GM21529 (cell line): ENCODE measurements around the gene ZFP69.
"Not testable (repeated sequence)": the region's sequence is repeated elsewhere in the genome, so short reads cannot be mapped to it uniquely, and the experiment has no call there.

Experiments
- ATAC-seq: cut with Tn5 transposase; IDR thresholded peaks from one replicate; pipeline ENCODE4 v1.9.1; 2021; ENCODE audit not compliant: unreplicated experiment

Gene ZFP69

DNA sequence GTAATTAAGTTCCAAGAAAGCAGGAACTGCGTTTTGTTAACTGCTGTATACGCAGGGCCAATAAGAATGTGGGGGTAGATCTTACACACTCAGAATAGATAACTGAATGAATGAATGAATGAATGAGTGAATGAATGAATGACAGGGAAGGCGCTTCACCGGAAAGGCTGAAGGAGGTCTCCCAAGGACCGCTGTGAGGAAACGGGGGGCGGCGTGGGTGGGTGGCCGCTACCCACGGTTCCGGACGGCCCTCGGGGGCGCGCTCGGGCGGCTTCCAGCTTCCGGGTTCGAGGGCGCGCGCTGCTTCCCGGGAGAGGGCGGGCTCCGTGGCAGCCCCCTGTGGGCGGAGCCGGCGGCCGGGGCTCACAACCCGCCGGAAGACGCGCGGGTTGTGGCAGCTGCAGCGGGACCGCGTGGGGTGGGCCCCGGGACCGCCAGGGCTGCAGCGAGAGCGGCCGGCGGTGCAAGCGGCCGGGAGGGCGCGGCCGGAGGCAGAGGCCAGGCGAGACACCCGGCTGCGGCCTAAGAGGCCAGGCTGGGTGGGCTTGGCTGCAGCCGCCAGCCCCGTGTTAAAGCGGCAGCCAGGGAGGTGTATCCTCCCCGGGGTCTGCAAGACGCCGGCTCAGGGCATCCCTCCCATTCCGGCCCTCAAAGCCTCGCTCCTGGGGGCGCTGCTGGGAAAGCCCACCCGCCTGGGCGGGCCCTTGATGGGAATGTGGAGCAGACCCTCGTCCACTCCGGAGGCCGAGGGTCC lies at the start of gene ZFP69:
ZFP69 (plus strand) TSS at position 367 of the 754 bp plus-strand sequence. CDS start 2,072 bp downstream, outside the sequence.
- ATAC-seq, result peak; percentile 73

DNA sequence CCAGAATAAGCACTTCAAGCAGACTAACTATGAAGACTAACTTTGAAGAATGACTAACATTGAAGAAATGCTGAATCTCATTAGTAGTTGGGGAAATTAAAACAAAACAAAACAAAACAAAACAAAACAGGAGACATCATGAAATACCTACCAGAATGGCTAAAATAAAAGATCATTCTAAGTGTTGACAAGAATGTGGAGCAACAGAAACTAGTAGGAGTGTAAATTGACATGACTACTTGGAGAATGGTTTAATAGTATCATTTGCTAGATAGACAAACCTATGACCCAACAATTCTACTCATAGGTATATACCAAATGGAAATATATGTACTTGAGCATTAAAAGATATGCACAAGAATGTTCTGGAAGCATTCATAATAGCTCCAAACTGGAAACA lies 45.7 kb upstream of the ZFP69 start:
- no peak for ATAC-seq

- no peak for ATAC-seq
Measured at GRCh38 chr1:40432644-40433390, 44.3 kb upstream of the ZFP69 start.

DNA sequence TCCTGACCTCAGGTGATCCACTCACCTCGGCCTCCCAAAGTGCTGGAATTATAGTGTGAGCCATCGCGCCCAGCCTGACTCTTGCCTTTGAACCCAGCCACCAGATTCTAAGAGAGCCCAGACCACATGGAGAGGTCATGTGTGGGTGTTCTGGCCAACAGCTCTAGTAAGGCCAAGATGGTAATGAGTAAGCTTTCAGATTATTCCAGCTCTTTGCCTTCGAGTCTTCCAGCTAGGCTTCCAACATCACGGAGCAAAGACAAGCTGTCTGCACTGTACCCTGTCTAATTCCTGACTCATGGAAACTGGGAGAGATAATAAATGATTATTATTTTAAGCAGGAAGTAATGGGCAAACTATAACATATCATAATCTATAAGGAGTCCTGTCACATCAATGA lies 41.6 kb upstream of the ZFP69 start:
- no peak for ATAC-seq

DNA sequence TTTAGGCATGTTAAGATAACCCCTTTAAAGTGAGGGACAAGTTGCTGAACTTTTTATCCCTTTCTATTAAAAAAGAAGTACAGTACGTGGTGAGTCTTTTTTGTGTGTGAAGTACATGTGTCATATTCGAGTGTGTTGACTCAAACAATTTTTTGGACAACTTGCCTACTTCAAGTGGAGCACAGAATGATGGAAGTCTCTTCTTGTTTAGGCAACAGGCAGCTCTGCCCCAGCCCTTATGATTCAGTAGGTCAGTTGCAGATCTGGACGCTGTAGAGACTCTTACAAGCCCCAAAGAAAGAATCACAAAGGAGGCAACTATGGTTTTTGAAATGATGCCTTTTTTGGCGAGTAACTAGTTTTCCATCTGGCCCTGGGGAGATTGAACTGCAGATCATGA lies 41.2 kb upstream of the ZFP69 start:
- ATAC-seq, result no peak

GRCh38 chr1:40438391-40439015 lies 38.6 kb upstream of the ZFP69 start:
- ATAC-seq, result no peak

DNA sequence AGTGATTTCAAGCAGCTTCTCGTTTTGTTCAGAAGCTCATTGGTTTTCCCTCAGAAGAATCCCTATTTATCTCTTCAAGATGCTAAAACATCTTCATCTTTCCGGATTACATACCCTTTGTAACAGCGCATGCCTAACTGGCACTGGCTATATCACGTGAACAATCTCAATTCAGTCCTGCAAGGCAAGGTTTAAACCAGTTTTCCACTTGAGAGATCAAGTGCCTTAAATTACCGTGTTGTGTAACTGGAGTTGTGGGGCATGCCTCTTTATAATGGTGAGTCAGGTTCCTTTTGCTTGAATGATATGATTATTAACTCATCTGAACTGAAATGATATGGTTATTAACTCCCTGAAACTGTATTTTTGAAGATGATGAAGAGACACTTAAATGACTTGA lies 37.8 kb upstream of the ZFP69 start:
- ATAC-seq, result no peak

DNA sequence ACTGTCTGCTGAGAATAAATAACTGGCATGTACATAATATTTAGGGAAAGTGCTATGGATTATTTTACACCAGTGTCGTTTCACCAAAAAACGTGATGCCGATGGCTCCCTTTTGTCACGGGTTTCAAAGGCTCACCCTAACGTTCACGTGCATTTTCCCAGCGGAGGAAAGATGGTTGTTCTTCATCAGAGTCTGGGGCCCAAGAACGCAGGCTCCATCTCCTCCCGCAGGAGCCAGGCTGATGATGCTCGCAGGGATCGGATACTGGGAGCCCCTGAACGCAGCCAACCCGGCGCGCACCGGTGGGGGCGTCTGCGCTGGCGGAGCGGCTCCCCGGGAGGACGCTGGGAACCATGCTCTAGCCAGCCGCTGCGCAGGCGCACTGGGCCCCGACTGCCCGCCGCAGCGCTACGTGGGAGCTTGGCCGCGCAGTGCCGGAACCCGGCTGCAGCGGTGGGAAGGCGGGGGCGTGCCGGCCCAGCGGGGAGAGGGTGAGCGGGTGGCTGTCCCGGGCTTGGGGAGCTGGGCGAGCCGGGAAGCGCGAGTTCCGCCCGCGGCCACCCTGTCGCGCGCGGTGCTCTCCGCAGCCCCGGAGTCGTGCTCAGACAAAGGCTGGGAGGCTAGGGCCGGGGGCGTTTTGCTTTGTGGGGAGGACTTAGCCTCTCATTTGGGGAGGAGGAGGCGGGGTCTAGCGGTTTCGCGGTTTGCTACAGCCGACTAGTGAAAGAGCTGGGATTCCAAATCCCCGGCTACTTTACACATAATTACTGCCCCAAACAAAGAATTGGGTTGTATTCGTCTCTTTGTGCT lies 27.2 kb upstream of the ZFP69 start, which contains the start of gene ZFP69B:
ZFP69B (plus strand) TSS at position 793 of the 811 bp plus-strand sequence. CDS start 486 bp downstream, outside the sequence.
- peak; percentile 78 for ATAC-seq

DNA sequence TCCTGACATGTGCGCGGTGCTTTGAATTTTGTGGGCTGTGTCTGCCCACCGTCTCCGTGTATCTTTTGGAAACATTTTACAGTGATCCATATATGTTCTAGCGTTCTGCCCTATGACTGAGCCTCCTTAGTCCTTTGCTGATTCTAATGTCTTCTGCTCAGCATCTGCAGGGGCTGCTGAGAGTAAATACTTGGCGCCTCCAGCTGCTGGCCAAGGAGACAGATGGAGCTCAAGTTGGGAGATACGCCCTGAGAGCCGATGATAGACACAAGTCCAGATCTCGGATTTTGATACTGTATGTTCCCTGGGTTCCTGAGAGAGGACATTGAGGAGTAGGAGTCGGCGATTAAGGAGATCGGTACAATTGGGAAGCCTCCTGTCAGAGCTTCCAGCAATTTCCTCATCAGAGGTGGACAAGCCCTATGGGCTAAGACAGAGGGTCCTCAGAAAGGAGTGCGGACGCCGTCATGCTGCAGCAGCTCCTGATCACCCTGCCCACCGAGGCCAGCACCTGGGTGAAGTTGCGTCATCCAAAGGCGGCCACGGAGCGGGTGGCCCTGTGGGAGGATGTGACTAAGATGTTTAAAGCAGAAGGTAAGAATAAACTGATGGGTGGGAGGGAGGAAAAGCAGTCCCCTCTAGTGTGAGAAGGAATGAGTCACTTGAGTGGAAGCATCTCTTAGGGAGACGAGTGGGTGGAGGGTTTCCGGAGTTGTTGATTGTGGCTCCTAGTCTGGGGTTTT lies 26.4 kb upstream of the ZFP69 start:
- peak; percentile 44 for ATAC-seq

- no peak for ATAC-seq
Measured at GRCh38 chr1:40451238-40451585, 25.9 kb upstream of the ZFP69 start.

DNA sequence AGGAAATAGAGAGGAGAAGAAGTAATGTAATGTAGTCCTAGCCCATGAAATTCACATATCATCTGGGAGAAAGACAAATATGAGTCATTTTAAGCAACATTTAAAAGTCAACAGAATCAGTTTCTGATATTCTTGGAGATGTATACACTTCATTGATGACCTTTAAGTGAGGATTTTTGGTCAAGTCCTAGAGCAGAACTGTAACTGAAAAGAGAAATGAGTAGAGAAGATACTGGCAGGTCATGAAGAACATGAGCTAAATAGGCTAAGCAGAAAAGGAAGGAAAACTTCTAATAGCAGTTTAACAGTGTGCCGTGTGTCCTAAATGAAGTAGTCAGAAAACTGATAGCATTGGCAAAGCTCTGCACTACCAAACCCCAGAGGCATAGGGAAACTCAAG lies 22.2 kb upstream of the ZFP69 start:
- no peak for ATAC-seq

DNA sequence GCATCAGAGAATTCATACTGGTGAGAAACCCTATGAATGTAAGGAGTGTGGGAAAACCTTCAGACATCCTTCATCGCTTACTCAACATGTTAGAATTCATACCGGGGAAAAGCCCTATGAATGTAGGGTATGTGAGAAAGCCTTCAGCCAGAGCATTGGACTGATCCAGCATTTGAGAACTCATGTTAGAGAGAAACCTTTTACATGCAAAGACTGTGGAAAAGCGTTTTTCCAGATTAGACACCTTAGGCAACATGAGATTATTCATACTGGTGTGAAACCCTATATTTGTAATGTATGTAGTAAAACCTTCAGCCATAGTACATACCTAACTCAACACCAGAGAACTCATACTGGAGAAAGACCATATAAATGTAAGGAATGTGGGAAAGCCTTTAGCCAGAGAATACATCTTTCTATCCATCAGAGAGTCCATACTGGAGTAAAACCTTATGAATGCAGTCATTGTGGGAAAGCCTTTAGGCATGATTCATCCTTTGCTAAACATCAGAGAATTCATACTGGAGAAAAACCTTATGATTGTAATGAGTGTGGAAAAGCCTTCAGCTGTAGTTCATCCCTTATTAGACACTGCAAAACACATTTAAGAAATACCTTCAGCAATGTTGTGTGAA lies 14.0 kb upstream of the ZFP69 start:
- no peak for ATAC-seq

DNA sequence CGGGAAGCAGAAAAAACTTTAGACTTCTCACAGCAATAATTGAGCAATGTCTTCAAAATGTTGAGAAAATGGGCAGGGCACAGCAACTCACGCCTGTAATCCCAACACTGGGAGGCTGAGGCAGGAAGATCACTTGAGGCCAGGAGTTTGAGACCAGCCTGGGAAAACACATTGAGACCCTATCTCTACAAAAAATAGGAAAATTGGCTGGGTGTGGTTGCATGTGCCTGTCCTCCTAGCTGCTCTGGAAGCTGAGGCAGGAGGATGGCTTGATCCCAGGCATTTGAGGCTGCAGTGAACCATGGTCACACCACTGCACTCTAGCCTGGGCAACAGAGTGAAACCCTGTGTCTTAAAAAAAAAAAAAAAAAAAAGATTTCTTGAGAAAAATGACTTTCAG lies 7.8 kb upstream of the ZFP69 start:
- no peak for ATAC-seq

DNA sequence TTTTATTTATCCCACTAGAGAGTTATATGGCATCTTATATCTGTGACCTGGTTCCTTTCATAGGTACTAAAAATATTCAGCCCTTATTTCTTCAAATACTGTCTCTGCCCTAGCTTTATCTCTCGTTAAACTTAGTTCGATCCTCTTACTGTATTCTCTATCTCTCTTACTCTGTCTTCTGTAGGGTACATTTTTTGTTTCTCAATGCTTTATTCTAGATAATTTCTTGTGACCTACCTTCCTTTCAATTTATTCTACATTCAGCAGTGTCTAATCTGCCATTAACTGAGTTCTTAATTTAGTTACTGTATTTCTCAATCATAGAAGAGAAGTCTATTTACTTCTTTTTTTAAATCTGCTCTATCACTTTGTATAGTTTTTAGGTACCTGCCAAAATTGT lies 1.8 kb upstream of the ZFP69 start:
- no peak for ATAC-seq

GRCh38 chr1:40477678-40478053 lies 576 bp downstream of the ZFP69 start:
- ATAC-seq, result peak; percentile 33

DNA sequence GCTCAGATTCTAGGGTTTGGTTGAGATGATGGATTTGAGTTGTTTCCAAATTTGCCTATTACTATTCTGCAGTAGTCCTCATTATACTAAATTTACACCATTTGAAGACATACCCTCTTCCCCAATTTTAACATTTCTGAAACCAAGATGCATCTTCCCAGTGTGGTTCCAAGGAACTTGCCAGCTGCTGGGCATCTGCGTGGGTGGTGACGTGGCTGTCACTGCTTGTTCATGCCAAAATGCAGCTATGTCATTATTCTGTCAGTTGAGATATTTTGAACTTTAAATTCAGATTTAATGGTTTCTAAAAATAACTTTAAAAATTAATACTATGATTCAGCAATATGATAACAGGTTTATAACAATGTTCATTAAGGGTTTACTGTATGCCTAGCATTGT lies 1.2 kb downstream of the ZFP69 start:
- no peak for ATAC-seq

DNA sequence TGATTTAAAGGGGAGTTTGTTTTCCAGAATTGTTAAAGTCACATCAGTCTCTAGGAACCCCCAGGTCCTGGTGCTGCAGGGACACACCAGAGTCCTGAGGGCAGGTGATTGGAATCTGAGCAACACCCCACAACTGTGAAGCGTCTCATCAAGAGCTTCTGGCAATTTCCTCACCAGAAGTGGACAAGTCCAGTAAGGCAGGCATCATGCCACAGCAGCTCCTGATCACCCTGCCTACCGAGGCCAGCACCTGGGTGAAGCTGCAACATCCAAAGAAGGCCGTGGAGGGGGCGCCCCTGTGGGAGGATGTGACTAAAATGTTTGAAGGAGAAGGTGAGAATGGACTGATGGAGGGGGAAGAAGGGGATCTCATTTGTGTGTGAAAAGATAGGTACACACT lies 2.1 kb downstream of the ZFP69 start:
- no peak for ATAC-seq

DNA sequence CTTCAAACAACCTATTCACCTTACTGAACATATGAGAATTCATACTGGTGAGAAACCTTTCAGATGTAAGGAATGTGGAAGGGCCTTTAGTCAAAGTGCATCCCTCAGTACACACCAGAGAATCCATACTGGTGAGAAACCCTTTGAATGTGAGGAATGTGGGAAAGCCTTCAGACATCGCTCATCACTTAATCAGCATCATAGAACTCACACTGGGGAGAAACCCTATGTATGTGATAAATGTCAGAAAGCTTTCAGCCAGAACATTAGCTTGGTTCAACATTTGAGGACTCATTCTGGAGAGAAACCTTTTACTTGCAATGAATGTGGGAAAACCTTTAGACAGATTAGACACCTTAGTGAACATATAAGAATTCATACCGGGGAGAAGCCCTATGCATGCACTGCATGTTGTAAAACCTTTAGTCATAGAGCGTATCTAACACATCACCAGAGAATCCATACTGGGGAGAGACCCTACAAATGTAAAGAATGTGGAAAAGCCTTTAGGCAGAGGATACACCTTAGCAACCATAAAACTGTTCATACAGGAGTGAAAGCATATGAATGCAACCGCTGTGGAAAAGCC lies 18.3 kb downstream of the ZFP69 start:
- ATAC-seq, result no peak

DNA sequence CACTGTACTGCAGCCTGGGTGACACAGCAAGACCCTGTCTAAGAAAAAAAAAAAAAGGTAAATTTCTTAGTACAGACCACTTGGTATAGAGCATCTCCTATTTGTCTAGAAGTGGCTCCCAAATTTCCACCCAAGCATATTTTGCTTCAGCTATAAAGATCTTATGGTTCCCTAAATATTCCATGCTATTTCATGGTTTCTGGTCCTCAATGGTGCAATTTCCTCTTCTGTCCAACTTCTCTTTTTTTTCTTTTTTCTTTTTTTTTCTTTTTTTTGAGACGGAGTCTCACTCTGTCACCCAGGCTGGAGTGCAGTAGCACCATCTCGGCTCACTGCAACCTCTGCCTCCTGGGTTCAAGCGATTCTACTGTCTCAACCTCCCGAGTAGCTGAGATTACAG lies 25.6 kb downstream of the ZFP69 start:
- not testable (repeated sequence) for ATAC-seq

GRCh38 chr1:40507973-40508372 lies 30.9 kb downstream of the ZFP69 start:
- no peak for ATAC-seq
